IPS-NIHi7 (cell line): Measurements from ENCODE around the gene HMCN1.
"Not testable (repeated sequence)": the region's sequence is repeated elsewhere in the genome, so short reads cannot be mapped to it uniquely, and the experiment has no call there.

Experiments
- DNase-seq: peaks from one replicate; pipeline ENCODE4 v3.0.0; 2012; ENCODE audit warnings: mixed read lengths; ENCODE audit errors: extremely low spot score

HMCN1 gene

DNA sequence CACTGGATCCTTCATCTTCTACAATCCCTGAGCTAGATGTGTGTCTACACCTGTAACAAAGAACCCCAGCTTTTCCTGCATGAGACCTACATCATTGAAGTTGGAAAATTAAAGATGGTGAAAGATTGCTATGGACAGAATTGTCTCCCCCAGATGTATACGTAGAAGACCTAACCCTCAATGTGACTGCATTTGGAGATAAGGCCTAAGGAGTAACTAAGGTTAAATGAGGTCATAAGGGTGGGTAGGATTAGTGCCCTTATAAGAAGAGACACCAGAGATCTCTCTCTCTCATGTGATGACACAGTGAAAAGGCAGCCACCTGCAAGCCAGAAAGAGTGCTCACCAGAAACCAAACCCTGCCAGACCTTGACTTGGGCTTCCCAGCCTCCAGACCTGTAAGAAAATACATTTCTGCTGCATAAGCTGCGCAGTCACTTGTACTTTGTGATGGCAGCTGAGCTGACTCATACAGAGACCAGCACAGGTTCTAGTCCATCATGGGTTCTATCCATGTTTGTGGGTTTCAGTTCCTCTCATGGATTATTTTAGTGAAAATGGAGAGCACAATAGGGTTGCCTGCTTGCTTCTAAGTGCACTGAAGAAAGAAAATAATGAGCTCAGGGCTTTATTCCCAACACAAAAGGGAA, 460.0 kb downstream of the HMCN1 start:
- no peak for DNase-seq

GRCh38 chr1:186195377-186195931, 461.3 kb downstream of the HMCN1 start:
- DNase-seq = no peak

GRCh38 chr1:186202271-186202764, 468.1 kb downstream of the HMCN1 start:
- DNase-seq = no peak

DNA sequence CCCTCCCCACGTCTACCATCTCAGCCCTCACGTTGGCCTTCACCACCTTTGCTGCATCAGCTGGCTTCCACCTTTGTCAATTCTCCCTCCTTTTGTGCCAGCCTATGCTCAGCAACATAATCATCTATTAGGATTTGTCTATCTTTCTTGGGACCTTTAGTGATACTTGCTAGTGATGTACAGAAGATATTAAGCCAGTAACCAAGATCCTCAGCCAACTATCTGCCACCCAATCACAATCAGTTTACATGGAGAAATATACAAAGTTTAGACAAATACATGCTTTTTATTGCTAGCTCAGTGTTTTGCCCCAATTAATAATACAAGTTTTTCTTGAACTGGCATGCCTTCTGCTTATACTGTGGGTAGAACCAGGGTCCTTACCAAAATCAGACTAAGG, 468.6 kb downstream of the HMCN1 start:
- no peak for DNase-seq

DNA sequence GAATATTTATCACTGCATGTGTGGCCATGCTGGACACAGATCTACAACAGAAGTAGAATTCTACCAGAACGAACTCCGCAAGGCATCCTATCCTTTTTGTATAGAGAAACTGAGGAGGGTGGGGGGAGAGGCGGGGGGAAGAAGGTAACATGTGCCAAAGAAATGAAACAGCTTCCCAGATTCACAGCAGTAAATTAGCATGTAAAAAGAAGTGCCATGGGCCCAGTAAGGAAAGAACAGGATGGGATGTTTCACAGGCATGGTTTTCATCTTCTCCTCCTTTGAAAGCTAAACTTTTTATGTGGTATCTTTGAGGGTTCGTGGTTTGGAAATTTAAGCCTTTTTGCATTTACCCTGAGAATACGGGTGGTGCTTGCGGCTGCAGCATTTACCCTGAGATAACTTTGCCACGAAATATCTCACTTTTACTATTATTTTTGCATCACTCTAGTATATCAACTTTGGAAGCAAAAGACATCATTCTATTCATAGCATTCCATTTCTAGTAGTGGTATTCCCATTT, 471.9 kb downstream of the HMCN1 start:
- DNase-seq = no peak

DNA sequence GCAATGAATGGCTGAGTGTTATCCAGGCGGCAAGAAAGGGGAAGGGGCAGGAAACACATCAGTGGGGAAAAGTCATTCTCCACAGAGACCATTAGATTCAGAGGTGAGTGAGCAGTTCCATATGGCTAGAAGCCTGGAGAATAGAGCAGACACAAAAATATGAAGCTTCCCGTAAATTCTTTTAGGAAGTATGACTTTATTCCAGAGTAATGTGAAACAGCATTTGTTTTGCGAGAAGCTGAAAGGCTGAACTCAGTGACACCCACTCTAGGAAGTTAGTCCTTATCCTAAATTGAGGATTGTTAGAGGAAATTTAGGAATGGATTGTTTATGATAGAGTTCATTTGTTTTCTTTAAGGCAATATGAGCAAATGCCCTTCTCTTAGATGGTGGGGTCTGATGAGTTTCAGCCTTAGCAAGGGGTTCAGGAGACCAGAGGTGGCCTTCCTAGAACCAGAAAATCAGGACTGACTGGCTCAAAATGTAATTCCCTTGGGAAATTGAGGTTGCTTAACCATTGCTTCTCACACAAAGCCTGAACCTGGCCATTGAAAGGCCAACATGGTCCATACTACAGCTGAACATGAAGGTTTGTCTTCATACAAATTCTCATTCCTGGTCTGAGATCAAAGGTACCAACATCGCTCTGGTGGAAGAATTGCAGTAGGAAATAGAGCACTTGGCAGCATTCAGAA, 473.3 kb downstream of the HMCN1 start:
- no peak for DNase-seq

DNA sequence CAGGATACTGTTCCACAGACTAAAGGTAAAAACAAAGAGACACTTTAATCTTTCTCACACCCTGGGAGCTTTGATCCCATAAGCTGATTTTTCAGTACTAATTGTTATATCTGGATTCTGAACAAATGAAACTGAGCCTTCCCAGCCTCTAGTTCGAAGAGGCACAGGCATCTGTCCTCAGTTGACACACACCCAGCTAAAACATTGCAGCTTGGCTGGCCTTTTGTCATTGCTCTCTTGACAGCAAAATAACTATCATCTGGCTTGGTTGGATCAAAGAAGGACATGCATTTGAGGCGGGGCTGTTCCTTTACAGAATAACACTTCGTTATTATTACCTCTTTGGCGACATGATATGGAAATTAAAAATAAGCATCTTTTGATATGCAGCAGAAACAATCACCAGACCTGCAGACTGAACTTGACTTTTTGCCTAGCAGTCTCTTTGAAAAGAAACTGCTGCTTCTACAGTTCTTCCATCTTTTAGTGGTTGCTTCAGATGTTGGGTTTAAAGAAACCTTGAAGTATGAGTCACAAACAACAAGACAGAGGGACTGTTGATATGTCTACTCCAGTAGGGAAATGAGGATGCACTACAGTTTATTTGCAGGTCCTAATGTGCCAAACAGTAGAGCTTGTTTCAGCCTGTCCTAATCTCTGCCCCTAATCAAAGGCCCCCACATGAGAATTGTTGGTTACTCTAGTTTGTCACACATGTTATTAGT, 474.4 kb downstream of the HMCN1 start:
- no peak for DNase-seq

DNA sequence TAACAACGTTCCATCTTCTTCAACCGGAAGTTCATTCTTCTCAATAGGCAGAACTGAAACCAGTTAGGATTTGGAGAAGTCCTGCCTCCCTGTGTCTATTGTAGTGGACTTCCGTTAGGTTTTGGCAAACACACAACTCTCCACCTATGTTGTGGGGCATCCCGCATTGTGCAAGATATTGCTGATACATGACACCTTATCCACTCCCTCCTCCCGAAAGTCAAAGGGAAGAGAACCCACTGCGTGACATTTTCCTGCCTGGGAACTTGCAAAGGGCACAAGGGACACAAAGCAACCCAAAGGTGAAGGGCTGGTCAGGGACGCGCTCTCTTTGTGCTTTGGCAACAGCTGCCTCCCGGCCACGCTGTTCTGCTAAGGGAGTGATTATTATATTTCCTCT, 476.1 kb downstream of the HMCN1 start:
- no peak for DNase-seq

DNA sequence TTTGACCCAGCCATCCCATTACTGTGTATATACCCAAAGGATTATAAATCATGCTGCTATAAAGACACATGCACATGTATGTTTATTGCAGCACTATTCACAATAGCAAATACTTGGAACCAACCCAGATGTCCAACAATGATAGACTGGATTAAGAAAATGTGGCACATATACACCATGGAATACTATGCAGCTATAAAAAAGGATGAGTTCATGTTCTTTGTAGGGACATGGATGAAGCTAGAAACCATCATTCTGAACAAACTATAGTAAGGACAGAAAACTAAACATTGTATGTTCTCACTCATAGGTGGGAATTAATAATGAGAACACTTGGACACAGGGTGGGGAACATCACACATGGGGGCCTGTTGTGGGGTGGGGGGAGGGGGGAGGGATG, 477.4 kb downstream of the HMCN1 start:
- DNase-seq = not testable (repeated sequence)

DNA sequence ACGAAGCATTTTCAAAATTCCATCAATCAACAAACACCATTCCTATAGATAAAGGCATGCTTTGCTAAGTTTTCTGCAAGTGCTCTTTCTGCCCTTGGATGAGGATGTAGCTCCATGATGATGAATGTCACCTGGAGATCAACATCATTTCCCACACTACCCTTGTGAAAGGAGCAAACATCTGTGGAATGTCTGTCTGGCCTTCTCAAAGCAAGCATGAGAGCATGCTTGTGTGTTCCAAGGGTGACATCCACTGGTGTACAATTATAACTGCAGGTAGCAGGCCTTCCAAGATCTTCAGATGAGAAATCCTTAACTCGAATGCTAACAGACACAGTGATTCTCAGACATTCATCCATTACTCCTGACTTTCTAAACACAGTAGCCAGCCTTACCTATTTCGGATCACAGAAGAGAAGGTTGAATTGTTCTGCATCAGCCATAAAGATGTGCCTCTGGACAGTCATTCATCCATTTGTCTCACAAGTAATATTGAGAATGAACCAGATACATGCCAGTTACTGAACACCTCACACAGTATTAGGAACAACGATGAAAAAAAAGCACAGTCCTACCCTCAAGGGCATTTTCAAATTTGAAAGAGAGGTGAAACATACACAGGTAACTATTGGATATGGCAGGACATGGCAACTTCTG, 478.5 kb downstream of the HMCN1 start:
- DNase-seq = peak; percentile 83

GRCh38 chr1:186213225-186213607, 479.0 kb downstream of the HMCN1 start:
- DNase-seq = no peak

- DNase-seq = no peak
These were observed 480.6 kb downstream of the HMCN1 start for GRCh38 chr1:186214791-186215190.

DNA sequence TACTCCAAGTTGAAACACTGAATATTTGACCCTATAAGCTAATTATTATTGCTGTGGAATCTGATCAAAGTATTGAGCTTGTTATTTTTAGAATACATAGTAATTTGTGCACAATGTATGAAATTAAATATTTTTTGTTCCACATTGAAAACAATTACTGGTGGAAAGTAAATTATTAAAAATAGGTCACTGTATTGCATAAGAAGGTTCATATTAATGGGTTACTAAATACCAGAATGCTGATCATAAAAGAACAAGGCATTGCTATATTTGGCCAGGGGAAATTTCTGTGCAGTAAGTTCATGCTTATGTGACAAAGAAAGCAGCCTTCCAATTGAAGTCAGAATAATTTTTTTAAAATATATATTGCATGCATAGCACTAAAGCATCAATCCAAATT, 481.4 kb downstream of the HMCN1 start:
- no peak for DNase-seq

DNA sequence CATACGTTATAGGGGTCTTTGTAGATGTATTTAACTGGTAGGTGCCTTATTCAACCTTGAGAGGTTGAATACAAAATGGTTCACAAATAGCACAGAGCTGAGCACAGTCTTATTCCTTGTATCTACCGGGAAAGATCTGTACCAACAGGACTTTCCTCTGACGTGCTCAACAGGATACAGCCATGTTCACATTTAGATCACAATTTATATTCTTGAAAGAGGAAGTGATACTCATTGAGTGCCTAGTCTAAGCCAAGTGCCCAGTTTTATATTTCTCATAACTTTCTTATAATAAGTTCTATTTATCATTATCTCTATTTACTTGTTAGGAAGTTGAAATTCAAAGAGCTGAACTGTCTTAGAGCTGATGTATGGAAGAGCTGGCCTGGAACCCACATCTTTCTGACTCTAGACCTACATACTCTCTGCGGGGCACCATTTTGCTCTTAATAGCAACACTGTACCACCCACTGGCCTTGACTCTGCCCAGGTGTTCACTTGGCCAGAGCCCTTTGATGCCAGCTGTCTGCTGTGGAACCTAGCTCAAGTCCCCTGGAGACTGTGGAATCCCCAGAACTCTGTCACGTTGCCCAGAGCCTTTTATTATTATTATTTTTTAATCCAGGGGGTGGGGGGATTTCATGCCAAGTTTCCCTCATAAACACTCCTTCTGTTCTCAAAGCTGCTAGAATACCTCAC, 484.6 kb downstream of the HMCN1 start:
- DNase-seq = no peak

DNA sequence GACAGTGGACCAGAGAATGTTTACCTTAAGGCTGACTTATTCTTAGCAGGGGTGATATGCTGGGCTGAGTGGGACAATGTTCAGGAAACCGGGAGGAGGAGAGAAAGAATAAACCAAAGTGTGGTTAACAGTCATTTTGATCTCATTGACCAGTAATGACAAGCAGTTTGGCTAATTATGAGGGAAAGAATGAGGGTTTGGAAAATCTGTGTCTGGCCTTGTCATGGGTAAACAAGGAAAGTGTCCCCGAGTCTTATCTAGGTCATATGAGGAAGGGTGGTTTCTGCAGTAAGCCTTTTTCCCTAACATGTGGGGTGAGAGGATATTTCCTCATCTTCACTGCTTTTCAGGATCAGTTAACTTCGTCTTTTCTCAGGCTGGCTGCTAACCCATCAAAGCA, 485.9 kb downstream of the HMCN1 start:
- no peak for DNase-seq

DNA sequence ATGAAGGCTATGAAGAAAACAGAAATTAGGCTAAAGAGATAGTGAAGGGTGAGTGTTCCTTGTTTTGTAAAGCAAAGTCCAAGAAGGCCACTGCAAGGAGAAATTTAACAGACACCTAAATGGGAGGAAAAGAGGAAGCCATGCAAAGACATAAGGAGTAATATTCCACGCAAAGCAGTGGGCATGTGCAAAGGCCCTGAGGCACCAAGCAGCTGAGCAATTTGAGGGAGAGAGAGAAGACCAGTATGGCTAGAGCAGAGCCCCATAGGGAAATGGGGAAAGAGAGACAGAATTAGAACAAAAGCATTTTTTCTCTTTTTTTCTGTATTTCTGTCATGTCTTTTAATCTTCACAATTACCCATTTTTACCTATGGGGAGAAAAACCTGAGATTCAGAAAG, 486.7 kb downstream of the HMCN1 start:
- no peak for DNase-seq

GRCh38 chr1:186225096-186225495, 490.9 kb downstream of the HMCN1 start:
- no peak for DNase-seq

GRCh38 chr1:186228749-186229148, 494.6 kb downstream of the HMCN1 start:
- DNase-seq = no peak

DNA sequence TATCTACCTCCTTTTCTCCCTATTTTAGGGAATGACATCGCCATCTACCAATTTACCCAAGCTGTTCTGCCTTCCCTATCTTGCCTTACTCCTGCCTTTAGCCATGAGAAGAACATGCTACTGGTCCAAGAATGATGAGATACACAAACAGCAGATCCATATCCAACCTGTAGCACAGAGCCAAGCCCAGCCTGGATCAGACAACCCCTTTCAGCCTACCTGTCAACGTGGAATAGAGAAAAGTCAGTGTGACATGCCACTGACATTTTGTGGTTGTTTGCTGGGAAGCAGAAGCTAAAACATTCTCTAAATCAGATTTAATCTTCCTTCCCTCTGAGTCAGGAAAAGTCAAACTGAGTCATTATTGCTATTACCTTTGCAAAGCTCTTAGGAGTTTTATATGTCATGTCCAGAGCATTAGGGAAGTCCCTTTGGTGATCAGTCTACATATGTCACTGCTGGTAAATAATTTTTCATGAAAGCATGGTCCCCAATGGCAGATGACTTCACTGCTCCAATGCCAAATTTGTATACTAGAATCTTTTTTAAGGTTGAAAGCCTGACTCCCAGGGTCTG, 497.8 kb downstream of the HMCN1 start:
- DNase-seq = no peak

DNA sequence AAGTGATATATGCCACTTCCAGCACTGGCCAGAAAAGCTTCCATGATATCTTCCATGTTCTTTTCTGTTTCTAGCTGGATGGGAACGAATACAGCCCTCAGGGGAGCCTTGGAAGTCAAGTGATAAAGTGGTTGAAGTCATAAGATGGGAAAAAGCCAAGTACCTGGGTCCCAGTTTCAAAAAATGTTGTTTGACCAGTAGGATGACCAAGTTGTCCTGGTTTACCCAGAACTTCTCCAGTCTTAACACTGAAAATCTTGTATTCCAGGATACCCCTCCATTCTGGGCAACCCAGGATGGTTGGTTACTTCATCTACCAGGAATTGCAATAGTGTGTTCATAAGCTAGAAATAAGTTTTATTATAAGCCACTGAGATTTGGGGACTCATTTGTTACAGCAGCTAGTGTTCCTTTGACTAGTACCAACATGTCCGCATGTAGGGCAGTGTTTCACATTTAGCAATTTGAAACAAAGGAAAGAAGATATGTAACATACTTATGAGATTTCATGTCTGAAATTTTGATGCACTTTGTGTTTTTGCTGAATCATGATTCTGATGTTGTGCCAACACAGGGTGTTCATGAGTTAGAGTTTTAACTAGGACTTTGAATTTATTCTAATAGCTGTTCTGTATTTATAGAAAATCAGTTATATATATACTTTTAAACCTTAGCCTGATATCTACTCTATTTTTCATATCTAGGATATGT, 500.9 kb downstream of the HMCN1 start:
- no peak for DNase-seq
